GM18511 (cell line): ENCODE measurements around the gene LYSET.
A peak's percentile ranks its signal among the peaks of the same experiment; 100 is the strongest.
"Not testable (repeated sequence)": the region's sequence is repeated elsewhere in the genome, so short reads cannot be mapped to it uniquely, and the experiment has no call there.

Experiments used
- ATAC-seq: cut with Tn5 transposase; IDR thresholded peaks from one replicate; pipeline ENCODE4 v1.9.1; 2021; ENCODE audit warnings: mild to moderate bottlenecking, moderate library complexity; ENCODE audit not compliant: unreplicated experiment

LYSET gene

GRCh38 chr14:93165271-93166265 lies 19.5 kb upstream of the LYSET start:
- ATAC-seq, result peak; percentile 46

GRCh38 chr14:93168610-93169009 lies 16.5 kb upstream of the LYSET start:
- ATAC-seq, result not testable (repeated sequence)

GRCh38 chr14:93169619-93170018 lies 15.5 kb upstream of the LYSET start:
- not testable (repeated sequence) for ATAC-seq

GRCh38 chr14:93170141-93170540 lies 15.0 kb upstream of the LYSET start:
- ATAC-seq, result not testable (repeated sequence)

GRCh38 chr14:93171376-93171775 lies 13.7 kb upstream of the LYSET start:
- no peak for ATAC-seq

GRCh38 chr14:93173943-93174395 lies 11.1 kb upstream of the LYSET start:
- ATAC-seq, result peak; percentile 56

GRCh38 chr14:93174731-93175130 lies 10.4 kb upstream of the LYSET start:
- not testable (repeated sequence) for ATAC-seq

- ATAC-seq, result no peak
Observed at GRCh38 chr14:93175492-93175891, 9.6 kb upstream of the LYSET start.

- ATAC-seq, result no peak
Observed at GRCh38 chr14:93183596-93184317, 1.4 kb upstream of the LYSET start.

- ATAC-seq, result no peak
Observed at GRCh38 chr14:93185349-93185720, 218 bp downstream of the LYSET start.

GRCh38 chr14:93186466-93186865 lies 1.3 kb downstream of the LYSET start:
- no peak for ATAC-seq

GRCh38 chr14:93186956-93187355 lies 1.8 kb downstream of the LYSET start:
- ATAC-seq, result no peak

GRCh38 chr14:93195316-93195999 lies 10.3 kb downstream of the LYSET start:
- ATAC-seq, result no peak

GRCh38 chr14:93199031-93199430 lies 13.9 kb downstream of the LYSET start:
- no peak for ATAC-seq

GRCh38 chr14:93200553-93200952 lies 15.4 kb downstream of the LYSET start:
- no peak for ATAC-seq

GRCh38 chr14:93201155-93201704 lies 16.1 kb downstream of the LYSET start:
- no peak for ATAC-seq

GRCh38 chr14:93206793-93207467 lies 21.8 kb downstream of the LYSET start, which contains the start of the genes GON7 and UBR7:
GON7 (minus strand) TSS chr14:93207065; CDS start chr14:93207037, 28 bp downstream.
UBR7 (plus strand) TSS chr14:93207256; CDS start chr14:93207292, 36 bp downstream.
- peak; percentile 83 for ATAC-seq

- ATAC-seq, result peak; percentile 54
Observed at GRCh38 chr14:93207468-93208308, 22.6 kb downstream of the LYSET start.

- peak; percentile 69 for ATAC-seq
Observed at GRCh38 chr14:93212432-93212831, 27.3 kb downstream of the LYSET start.
